SK-N-DZ (cell line): ENCODE results near the gene SFXN5.
"Not testable (repeated sequence)": the region's sequence is repeated elsewhere in the genome, so short reads cannot be mapped to it uniquely, and the experiment has no call there.

Experiments used
- DNase-seq: peaks from one replicate; pipeline ENCODE4 v3.0.0-alpha.2; 2015; ENCODE audit warnings: low spot score

The SFXN5 gene

DNA sequence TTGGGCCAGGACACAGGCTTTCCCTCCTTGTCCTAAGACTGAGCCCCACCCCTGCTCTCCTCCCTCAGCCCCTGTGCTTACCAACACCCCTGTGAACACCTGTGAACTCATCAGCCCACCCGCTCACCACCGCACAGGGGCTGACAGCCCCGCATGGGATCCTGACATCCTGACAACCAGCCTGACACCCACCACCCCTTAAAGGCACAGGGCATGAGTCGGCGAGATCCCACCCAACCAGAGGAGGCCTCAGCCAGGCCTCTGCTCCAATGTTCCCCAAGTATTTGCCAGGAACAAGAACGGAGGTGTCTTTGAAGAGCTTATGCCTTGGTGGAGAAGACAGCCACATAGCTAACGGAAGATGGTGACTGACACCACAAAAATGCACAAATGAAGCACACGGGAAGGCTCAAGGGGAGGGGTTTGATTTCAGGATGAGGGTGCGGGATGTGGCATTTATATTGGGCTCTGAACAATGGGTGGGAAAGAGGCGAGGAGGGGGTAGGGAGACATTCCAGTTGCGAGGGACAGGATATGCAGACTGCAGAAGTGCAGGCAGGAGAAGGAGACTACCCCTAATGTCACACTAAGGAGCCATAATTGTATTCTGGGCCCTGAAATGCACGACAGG, 30.2 kb upstream of the SFXN5 start:
- DNase-seq = no peak

- DNase-seq = no peak
Observed at GRCh38 chr2:73100956-73101355, 29.4 kb upstream of the SFXN5 start.

DNA sequence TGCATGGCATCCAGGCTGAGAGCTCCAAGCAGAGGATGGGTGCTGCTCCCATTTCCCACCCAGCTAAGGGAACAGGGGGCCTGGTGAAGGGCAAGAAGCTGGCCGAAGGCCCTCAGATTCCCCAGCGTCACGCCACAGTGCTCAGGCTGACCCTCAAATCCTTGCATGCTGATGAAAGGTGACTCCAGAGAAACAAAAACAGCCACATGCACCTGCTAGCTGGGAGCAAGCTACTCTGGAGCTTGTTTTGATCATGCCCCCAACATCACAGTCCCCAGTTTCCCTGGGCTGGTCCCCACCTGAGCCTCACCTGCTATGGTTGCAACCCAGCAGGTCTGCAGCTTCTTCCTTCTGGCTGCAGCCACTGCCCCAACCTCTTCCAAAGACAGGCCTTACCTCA, 28.0 kb upstream of the SFXN5 start:
- no peak for DNase-seq

DNA sequence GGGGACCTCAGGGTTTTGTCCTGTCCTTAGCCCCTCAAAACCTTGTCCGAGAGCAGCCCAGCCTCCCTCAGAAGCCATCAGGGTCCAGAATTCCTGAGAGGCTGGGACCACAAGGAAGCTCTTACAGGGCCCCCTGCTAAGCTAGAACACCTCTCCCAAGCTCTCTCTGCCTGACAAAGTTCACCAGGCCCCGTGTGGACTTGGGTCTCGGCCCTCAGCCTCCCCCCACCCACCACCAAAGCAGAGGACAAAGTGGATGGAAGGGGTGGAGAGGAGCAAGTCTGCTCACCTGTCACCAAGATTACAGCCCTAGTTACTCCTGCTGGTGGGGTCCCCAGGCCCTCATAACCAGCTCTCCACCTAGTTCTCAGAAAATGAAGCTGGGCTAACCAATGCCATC, 24.4 kb upstream of the SFXN5 start:
- no peak for DNase-seq

- not testable (repeated sequence) for DNase-seq
Observed at GRCh38 chr2:73093601-73094218, 22.2 kb upstream of the SFXN5 start.

GRCh38 chr2:73092146-73092783, 20.8 kb upstream of the SFXN5 start:
- DNase-seq = peak; percentile 53

DNA sequence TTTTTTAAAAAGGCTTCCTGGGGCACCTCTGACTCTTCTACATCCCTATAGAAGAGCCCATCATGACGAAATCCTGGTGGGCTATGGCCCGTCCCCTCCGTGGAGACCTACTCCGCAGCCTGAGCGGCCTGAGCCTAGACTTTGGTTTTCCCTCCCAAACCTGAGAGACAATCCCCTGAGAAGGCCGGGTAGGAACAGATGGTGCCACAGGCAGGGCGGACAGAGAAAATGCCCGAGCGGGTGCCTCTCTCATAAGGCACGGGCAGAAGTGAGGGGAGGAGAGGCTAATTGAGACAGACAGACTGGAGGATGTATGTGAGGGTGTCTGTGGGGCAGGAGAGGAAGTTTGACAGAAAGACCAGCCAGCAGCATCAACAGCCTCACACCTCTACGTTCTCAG, 20.2 kb upstream of the SFXN5 start:
- no peak for DNase-seq

DNA sequence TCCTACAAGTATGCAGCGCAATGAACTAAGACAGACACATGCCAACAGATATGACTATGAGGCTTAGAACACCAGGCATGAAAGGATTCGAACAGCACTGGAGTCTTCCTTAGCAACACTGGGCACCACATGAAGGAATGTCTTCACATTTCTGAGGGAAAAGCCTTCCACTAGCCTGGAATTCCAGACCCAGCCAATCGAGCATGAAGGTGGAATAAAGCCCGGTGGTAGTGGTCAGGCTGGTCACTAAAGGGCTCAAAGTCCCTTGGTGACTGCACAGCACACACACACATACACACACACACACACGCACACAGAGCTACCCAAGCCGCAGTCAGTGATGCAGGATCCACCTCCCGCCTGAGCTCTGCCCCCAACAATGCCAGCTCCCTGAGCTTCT, 19.7 kb upstream of the SFXN5 start:
- no peak for DNase-seq

DNA sequence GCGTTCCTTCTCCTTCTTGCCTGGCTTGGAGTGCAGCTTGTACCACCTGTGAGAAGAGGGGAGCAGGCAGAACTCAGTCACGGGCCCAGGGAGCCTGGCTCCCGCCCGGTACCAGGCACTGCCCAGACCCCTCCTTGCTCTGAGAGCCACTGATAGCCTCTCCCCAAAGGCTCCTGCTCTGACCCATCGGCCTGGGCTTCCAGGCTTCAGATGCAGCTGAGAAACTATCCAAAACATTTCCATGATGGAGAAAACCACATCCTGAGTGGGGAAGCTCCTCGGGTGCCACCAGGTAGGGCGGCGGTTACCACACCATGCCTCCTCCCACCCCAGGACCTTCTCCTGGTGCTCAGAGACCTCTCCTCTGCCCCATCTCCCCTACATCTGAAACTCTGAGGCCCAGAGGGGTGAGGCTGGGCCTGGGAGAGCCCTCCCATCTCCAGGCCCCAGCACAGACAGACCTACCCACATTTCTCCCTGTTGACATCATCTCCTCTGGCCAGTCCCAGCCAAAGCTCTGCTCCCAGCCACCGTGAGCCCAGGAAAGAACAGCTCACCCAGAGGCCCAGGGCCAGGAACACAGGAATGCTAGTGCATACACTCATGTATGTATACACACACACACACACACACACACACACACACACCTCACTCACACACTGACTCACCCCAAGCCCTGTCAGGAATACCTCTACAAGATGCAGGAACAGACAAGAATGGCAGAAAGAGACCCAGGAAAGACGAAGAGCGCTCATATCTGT, 17.9 kb upstream of the SFXN5 start:
- DNase-seq = no peak

DNA sequence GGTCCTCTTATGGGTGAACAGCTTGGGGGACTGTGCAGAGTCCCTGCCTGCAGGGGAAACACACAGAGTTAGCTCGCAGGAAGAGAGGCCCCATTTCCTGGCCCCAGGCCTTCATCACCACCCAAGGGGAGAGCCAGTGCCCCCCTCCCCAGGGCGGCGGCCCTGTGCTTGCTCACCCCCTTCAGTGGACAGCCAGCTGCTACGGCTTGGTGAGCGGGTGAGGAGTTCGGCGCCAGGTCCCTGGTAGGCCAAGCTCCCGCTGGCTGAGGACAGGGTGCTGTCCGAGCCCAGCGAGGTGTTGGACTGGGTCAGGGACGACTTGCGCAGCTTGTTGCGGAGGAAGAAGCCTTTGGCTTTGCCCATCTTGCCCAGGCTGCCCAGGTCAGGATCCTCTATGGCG, 17.2 kb upstream of the SFXN5 start:
- DNase-seq = no peak

DNA sequence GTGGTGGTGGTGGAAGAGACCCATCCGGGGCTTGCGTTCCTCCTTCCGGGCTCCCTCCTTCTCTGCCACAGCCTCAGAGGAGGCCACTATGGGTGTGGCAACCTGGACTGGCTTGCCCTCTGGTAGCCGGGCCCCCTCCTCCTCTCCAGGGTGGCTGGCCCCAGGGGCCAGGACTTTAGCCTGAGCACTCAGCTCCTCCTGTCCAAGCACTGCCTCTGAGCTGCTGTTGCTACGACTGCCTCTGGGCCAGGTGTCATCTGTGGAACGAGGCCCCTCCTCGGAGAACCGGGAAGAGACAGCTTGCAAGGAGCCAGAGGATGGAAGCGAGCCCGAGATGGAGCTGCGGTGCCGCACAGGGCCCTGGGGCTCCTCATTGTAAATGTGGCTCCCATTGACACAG, 16.7 kb upstream of the SFXN5 start:
- no peak for DNase-seq

GRCh38 chr2:73087311-73087710, 15.8 kb upstream of the SFXN5 start:
- DNase-seq = no peak

DNA sequence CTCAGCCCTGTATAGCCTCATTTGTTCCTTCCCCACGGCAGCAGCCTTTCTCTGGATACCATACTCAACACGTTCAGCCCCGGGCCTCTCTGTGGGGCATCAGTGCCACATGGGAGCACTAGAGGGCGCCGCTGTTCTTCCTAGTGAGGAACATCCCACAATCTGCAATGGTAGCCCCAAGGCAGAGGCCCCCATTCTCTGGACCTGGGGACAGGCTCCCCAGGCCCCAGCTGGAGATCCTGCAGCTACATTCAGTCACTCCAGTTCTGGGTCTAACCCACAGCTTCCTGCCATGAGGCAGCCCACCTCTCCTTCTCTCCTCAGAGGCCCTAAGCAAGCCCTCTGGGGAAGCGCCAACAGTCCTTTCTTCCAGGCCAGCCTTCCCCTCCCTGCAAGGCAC, 14.2 kb upstream of the SFXN5 start:
- peak; percentile 68 for DNase-seq

- no peak for DNase-seq
Observed at GRCh38 chr2:73084971-73085370, 13.5 kb upstream of the SFXN5 start.

DNA sequence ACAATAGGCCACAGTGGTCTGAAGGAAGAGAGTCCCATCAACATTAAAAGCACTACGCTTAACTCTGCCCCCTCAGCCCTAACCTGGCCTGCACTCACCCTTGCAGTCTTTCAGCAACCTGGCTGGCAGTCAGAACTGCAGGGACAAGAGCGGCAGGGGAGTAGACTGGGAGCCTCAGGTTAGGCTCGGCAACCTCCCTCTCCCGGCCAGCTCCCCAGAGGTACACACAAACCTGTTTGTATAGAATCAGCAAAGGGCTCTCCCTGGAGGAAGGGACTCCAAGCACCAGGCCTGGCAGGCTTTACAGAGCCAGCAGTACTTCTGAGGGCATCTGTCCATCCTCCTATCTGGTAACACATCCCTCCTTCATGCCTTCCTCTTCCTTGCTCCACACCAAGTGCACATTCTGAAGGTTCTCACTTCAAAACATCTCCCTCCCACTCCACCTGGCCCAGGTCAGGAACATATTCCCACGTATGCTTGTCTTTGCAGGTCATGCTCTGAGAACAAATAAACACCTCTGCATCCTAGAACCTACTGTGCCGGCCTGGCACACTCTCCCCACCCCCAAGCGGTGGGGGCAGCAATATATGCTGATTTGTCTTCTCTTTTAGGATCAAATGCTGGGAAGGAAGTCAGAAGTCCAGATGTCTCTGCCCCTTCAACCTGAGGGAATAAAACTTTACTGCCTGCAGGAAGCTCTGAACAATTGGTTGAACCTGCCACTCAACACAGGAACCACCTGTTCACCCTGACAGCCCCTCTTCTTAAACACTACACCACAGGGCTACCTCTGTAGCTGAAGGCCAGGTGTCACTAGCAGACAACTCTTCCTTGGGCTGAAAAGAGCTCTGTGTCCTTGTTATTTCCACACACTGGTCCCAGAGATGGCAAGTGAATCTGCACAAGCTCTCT, 12.6 kb upstream of the SFXN5 start:
- DNase-seq = no peak

DNA sequence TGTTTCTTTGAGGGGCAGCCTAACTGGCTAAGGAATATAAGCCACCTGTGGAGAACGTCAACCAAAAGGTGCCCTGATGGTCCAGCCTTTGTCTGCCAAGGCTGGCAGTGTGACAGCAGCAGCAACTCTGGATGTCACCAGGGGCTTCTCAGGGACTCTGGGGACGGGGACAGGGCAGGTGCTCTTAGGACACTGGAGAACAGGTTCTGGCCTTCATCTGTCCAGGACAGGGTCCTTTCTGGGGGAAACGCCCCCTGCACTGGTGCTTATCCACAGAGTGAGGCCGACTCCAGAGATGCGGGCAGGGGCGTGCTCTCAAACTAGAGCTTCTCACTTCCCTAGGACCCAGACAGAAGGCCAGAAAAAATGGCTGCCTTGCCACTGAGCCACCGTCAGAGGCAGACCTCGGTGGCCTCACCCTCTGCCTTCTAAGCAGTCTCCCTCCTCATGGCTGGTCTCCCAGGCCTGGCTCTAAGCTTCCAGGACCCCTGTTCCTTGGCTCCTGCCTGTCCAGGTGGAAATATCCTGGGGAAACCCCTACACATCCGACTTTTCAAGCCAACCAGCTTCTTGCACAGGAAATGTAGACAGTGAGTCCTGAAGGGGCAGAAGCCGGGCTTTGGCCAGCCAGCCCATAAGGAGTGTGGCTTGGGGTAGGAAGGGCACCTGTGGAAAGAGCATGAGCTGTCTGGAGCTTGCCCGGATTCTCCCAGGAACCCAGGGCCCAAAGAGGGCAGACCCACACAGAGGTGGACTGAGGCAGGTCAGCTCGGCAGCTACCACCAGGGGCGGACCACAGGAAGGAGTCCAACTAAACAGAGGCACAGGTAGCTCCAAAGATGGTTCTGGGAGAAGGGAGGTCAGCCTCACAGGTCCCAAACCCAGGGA, 11.3 kb upstream of the SFXN5 start:
- no peak for DNase-seq

- DNase-seq = no peak
Observed at GRCh38 chr2:73081181-73081671, 9.7 kb upstream of the SFXN5 start.

DNA sequence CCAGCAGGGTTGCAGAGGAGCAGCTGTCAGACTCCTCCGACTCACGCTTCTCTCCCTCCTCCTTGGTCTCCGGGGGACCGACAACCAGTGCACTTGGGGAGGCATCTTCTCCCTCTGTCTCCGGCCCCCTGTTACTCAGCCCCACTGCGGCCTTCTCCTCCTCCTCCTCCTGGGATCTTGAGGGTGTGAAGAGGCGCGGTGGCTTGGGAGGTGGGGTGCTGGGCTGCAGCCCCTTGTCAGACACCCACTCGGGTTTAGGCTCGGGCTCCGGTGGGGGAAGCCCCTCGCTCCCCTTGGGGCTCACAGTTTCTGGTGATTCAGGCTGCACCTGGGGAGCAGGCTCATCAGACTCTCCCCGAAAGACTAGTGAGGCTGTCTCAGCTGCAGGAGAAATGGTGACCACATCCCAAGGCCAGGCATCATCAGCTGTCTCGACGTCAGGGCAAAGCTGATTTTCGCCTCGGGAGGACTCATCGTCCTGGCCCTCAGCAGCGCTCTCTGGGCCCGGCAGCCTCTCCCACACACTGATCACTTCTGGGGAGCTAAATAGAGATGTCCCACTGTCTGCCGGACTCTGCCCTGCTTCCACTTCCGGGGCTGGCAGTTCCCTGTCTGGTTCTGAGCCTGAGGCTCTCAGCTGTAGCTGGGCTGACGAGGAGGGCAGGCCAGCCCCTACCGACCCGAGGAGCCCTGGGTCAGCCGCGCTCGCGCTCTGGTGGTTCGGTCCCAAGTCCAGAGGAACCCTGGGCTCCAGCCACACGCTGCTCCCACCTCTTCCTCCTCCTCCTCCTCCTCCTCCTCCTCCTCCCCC, 9.0 kb upstream of the SFXN5 start:
- DNase-seq = no peak

- no peak for DNase-seq
Observed at GRCh38 chr2:73079636-73080035, 8.1 kb upstream of the SFXN5 start.
